Central memory CD8-positive, alpha-beta T cell (primary cell): ENCODE results near the gene MAML3.

Experiments
- ATAC-seq: fragments of 150-1000 bp; cut with Tn5 transposase; replicated peaks from 2 replicates; pipeline ENCODE4 v1.10.0; 2022; ENCODE audit warnings: mild to moderate bottlenecking, moderate FRiP score, moderate number of reproducible peaks; ENCODE audit not compliant: poor library complexity, severe bottlenecking; ENCODE audit errors: extremely low read depth
- DNase-seq, 2 donors: peaks; one replicate each; pipeline ENCODE4 v3.0.0; 2021; ENCODE audit warnings: low spot score in 2 of 2
- H3K27ac Mint-ChIP-seq: one replicate; pipeline ENCODE4 v1.8.0; 2022; ENCODE audit warnings: low read depth, mild to moderate bottlenecking, moderate library complexity, mixed read lengths
- H3K27me3 Mint-ChIP-seq: one replicate; pipeline ENCODE4 v1.8.0; 2022; ENCODE audit warnings: mixed read lengths
- H3K36me3 Mint-ChIP-seq: one replicate; pipeline ENCODE4 v1.8.0; 2022; ENCODE audit warnings: mild to moderate bottlenecking, moderate library complexity, mixed read lengths; ENCODE audit not compliant: insufficient read depth
- H3K4me1 Mint-ChIP-seq: one replicate; pipeline ENCODE4 v1.8.0; 2022; ENCODE audit warnings: mixed read lengths
- H3K4me3 Mint-ChIP-seq: one replicate; pipeline ENCODE4 v1.8.0; 2022; ENCODE audit warnings: mild to moderate bottlenecking, moderate library complexity, mixed read lengths
- H3K9me3 Mint-ChIP-seq: one replicate; pipeline ENCODE4 v1.8.0; 2022; ENCODE audit warnings: mixed read lengths

MAML3 gene

DNA sequence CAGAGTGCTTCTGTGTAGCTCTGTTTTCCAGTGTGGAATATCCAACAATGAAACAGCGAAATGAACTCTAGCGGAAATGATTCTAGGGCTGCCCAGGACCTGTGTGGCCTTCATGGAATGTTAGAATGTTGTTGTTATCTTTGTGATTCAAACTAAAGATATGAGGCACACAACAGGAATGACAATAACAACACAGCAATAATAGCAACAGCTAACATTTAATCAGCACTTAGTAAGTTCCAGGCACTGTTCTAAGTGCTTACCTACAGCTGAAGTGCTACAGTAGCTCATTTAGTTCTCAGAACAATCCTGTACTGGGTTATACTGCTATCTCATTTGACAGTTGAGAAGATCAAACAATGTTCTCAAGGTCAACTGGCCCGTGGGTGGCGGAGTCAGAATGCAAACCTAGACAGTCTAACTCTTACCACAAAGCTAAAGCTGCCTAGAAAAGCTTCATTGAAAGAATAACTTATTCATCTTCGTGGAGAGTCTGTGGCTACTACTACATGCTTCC is 63.7 kb downstream of the MAML3 start:
- ATAC-seq, result no peak
- no peak overlapping the region for H3K27ac Mint-ChIP-seq

DNA sequence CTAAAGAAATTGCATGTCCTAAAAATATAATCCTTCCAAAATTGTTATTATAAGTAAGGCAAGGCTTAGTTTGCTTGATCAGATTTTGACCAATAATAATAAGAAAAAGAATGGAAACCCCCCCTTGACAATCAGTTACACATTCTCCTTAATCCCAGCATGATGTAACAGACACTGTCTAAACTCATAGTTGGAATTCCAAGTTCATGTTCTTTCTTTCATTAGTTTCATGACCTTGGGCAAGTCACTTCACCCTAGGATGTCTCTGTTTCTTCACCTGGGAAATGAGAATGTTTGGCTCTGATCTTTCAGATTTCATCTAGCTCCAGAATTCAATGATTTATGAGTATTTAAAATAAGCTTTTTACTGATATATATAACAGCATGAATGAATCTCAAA is 64.8 kb downstream of the MAML3 start:
- Mint-ChIP-seq H3K27ac (no peak overlapping the region), H3K9me3 (no peaks in the 10 kb centered on the region), H3K27me3 (peaks cover 15% of the 10 kb centered on the region), H3K4me1 (no peaks in the 10 kb centered on the region), H3K4me3 (no peak overlapping the region), H3K36me3 (no peaks in the 10 kb centered on the region)
- DNase-seq (no peak), ATAC-seq (no peak)

More for the DNA sequence above, 63.7 kb downstream of the MAML3 start:
- Mint-ChIP-seq H3K36me3 (no peaks in the 10 kb centered on the region), H3K27me3 (peaks cover 15% of the 10 kb centered on the region), H3K4me1 (peaks cover 8% of the 10 kb centered on the region), H3K4me3 (no peak overlapping the region), H3K9me3 (peaks cover 2% of the 10 kb centered on the region)
- no peak for DNase-seq

DNA sequence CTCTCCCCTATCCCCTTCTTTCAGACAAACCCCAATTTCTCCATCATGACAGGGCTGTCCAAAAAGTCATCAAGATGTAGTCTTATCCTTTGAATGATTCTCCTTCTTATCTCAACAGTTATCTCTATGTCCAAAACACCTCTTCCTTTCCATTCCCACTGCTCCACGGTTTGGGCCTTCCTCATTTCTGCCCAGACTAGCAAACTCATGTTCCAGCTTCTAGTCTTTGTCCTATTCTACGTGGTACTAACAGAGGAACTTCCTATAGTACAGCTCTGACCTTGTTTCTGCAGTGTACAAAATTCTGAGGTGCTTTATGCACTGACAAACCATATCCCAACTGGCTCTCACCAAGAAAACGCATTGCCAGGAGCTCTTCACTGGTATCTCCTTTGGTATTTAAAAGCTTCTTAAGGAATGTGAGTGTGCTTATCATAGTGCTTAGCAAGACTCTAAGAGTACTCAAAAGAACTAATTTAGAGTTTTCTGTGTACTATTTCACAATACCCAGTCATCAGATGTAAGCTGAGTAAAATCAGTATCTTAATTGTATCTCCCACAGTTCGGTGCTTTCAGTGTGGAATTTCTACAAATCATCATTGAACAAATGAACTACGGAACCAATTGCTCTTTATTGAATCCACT is 65.5 kb downstream of the MAML3 start:
- Mint-ChIP-seq H3K27me3 (peaks cover 15% of the 10 kb centered on the region), H3K36me3 (no peaks in the 10 kb centered on the region)

DNA sequence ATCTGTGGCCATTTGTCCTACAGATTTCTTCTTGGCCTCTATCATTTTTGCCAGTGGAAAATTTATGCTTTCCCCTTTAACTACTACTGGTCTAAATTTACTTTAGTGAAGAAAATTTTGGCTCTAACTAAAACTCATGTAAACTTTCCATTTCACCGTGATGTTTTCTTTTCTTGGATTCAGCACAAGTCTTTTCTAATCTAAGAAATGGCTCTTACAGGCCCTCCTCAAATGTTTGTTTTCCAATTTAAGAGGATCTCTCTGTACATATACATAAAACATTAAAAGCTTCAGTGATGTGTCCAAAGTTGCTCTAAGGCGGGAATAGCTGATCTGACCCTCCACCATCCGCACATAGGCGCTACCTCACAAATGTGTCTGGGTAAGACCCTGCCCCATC is 68.1 kb downstream of the MAML3 start:
- ATAC-seq, result no peak

More for the DNA sequence above, 65.5 kb downstream of the MAML3 start:
- ATAC-seq (no peak), DNase-seq (no peak)
- H3K4me3 Mint-ChIP-seq, result no peak overlapping the region
- no peaks in the 10 kb centered on the region for H3K4me1 Mint-ChIP-seq
- no peak overlapping the region for H3K27ac Mint-ChIP-seq
- no peaks in the 10 kb centered on the region for H3K9me3 Mint-ChIP-seq

DNA sequence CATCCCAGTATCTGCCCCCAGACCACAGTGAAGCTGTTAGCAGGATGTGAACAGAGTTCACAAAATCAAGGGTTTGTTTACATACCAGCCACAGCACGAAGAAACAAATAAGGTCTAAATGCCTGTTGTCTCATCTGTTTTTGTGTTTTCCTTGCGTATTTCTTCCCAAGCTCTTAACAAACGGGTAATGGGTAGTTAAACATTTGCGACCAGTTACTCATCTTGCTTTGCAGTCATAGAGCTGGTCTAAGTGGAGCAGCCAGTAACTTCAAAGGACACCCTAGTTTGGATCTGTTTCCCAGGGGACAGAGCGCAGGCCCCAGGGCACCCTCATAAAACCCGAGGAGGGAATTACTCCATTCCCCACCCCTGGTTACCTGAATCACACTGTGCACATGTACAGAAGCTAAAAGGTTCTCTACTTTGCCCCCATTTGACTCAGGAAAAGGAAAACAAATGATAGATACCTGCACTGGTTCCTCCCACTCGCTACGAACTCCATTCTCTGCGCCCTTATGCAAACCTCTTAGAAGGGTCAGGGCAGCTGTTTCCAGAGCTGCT is 68.8 kb downstream of the MAML3 start:
- ATAC-seq (no peak), DNase-seq (no peak)
- Mint-ChIP-seq H3K27me3 (peaks cover 15% of the 10 kb centered on the region), H3K27ac (no peak overlapping the region), H3K36me3 (no peaks in the 10 kb centered on the region), H3K9me3 (no peaks in the 10 kb centered on the region), H3K4me3 (no peak overlapping the region), H3K4me1 (peaks cover 5% of the 10 kb centered on the region)

More for the DNA sequence above, 68.1 kb downstream of the MAML3 start:
- Mint-ChIP-seq H3K4me1 (peaks cover 5% of the 10 kb centered on the region), H3K27ac (no peak overlapping the region), H3K27me3 (peaks cover 15% of the 10 kb centered on the region), H3K4me3 (no peak overlapping the region), H3K36me3 (no peaks in the 10 kb centered on the region), H3K9me3 (no peaks in the 10 kb centered on the region)
- no peak for DNase-seq

DNA sequence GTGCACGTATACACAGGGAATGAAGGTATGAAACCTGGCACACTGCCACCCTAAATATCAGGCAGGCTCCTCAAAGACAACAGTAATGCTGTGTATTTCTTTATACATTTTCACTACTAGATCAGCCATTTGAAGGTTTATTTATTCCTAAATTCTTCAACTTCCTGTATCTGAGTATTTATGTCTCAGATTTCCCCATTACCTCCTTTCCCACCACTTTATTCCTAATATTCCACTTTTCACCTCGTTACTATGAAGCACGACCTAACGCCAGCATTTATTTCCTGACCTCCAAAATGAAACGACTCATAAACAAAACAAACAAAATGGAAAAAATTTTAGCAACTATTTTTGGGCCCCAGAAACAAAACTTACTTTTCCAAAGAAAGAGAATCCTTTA is 69.6 kb downstream of the MAML3 start:
- no peak overlapping the region for H3K4me3 Mint-ChIP-seq
- H3K27me3 Mint-ChIP-seq, result peaks cover 15% of the 10 kb centered on the region
- DNase-seq (no peak), ATAC-seq (no peak)
- H3K27ac Mint-ChIP-seq, result no peak overlapping the region
- H3K9me3 Mint-ChIP-seq, result no peaks in the 10 kb centered on the region
- no peaks in the 10 kb centered on the region for H3K36me3 Mint-ChIP-seq
- peaks cover 5% of the 10 kb centered on the region for H3K4me1 Mint-ChIP-seq

DNA sequence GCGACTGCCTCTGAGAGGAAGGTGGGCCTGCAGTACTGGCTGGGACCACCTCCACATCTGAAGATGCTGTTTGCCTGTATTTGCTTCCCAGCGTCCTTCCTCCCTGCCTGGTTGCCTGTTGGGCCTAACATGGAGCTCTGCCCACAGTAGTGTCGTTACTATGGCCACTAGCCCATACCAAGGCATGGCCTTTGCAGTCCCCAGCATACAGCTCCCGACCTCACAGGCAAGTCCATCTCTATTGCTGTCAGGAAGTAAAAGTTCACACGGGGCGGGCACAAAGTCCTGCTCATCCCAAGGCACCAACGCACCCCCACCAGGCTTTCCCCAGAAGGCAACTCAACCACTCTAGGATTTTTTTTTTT is 71.6 kb downstream of the MAML3 start:
- DNase-seq (no peak), ATAC-seq (no peak)
- H3K4me3 Mint-ChIP-seq, result no peak overlapping the region
- H3K36me3 Mint-ChIP-seq, result no peaks in the 10 kb centered on the region
- H3K27me3 Mint-ChIP-seq, result no peaks in the 10 kb centered on the region
- H3K4me1 Mint-ChIP-seq, result peaks cover 5% of the 10 kb centered on the region
- H3K27ac Mint-ChIP-seq, result no peak overlapping the region
- H3K9me3 Mint-ChIP-seq, result no peaks in the 10 kb centered on the region

DNA sequence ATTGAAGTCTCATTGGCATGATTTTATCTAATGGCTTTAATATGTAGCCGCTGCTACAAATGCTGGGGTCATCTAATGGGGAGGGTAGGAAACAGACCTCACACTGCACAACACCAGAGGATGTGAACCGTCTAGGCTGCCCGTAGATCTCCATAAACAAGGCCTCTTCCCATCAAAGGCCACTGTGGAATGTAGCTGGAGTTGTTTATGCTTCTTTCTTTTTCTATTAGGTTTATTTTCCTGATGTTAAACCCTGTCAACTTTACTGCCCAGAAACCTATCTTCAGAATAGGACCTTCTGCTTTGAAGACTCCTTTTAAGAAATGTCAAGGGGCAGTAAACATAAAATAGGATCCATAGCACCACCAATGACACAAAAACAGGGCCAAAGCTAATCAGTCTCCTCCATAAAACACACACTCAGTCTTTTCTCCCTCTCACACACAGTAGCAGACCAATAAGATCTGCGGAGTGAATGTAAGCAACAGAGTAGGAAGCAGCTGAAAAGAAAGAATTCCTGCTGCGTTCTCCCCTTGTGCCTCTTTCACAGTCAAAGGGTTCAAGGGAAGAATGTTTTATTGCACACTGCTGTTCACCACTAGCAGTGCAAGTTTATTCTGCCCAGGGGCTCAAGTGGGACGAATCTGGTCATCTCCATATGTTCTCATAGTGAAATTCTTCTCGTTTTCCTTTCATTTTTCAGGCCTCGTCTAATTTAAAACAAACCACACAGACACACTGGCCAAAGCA is 72.2 kb downstream of the MAML3 start:
- Mint-ChIP-seq H3K36me3 (no peaks in the 10 kb centered on the region), H3K4me3 (no peak overlapping the region), H3K27ac (no peak overlapping the region), H3K4me1 (peaks cover 5% of the 10 kb centered on the region), H3K9me3 (no peaks in the 10 kb centered on the region), H3K27me3 (no peaks in the 10 kb centered on the region)
- DNase-seq (no peak), ATAC-seq (no peak)

DNA sequence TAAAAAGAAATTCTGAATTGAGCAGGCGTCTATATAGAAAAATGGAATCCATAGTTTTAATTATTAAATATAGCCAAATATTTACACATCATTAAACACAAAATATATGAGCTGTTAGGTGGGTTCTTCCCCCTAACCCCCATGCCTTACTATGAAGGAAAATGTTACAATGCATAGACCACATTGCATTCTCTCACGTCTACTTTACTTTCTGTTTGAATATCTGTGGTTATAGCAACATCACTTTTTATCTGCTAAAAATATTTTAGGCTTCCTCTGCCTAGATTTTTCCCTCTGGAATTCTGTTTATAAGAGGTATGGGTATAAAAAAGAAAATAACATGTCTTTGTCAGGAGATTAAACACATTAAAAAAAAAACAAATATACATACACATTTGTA is 73.1 kb downstream of the MAML3 start:
- H3K27ac Mint-ChIP-seq, result no peak overlapping the region
- H3K4me1 Mint-ChIP-seq, result peaks cover 10% of the 10 kb centered on the region
- no peak for DNase-seq
- peaks cover 2% of the 10 kb centered on the region for H3K36me3 Mint-ChIP-seq
- H3K9me3 Mint-ChIP-seq, result no peaks in the 10 kb centered on the region
- H3K4me3 Mint-ChIP-seq, result no peak overlapping the region
- no peak for ATAC-seq
- no peaks in the 10 kb centered on the region for H3K27me3 Mint-ChIP-seq

DNA sequence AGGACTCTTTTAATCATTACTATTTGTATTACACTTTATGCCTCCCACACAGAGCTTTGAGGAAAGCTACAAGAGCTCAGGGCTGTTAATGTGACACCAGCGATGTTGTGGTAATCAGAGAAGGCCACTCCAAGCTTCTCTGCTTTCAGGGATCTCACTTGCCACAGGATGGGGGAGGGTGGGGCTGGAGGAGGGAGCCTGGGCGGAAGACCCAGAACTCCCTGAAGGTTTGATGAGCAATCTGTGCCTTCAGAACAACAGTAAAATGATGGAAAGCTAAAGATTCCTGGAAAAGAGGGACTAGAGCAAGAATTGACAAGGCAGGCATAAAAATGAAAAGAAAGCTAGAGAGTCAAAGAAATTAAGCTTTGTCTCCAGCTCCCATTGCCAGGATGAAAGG is 75.6 kb downstream of the MAML3 start:
- ATAC-seq, result no peak
- no peak for DNase-seq
- H3K9me3 Mint-ChIP-seq, result no peaks in the 10 kb centered on the region
- peaks cover 10% of the 10 kb centered on the region for H3K27me3 Mint-ChIP-seq
- H3K27ac Mint-ChIP-seq, result no peak overlapping the region
- peaks cover 2% of the 10 kb centered on the region for H3K36me3 Mint-ChIP-seq
- H3K4me3 Mint-ChIP-seq, result no peak overlapping the region
- H3K4me1 Mint-ChIP-seq, result peaks cover 10% of the 10 kb centered on the region

DNA sequence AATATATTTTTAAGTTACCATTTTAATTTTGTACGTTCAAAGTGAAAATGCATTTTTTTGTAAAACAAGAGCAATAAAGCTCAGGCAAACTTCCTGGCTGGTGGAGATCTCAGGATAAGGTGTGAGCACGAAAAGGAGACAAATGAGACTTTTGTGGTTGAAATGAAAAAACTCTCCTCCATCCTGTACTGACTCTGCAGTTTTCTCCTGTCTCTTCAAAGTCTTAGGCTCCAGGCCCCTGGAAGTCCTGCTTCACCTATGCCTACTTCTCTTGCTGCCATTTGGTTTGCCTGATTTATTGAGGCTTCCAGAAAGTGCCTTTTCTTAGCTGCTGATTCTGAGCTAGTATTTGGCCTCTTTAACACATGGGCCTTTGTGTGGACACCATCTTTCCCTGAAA is 77.7 kb downstream of the MAML3 start:
- DNase-seq, result no peak
- H3K27me3 Mint-ChIP-seq, result peaks cover 15% of the 10 kb centered on the region
- no peak overlapping the region for H3K4me3 Mint-ChIP-seq
- no peaks in the 10 kb centered on the region for H3K9me3 Mint-ChIP-seq
- peaks cover 18% of the 10 kb centered on the region for H3K4me1 Mint-ChIP-seq
- peaks cover 3% of the 10 kb centered on the region for H3K36me3 Mint-ChIP-seq
- ATAC-seq, result no peak
- no peak overlapping the region for H3K27ac Mint-ChIP-seq

DNA sequence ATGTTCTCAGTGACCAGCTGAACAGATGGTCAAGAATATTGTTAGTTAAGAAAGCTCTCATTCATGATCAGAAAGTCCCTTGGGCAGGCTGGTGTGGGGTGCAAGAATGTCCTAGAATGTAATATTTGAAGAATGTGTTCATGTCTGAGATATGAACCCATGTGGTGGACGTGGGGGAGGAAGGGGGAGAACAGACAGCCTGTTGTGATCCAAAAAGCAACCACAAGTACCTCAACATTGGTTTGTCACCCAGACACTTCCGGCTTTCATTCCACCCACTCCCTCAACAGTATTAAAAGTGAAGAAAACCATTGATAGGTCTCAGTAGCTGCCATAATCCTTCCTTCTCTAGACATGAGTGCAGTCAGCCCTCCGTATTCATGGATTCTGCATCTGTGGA is 82.2 kb downstream of the MAML3 start:
- Mint-ChIP-seq H3K4me1 (peaks cover 25% of the 10 kb centered on the region), H3K27me3 (peaks cover 38% of the 10 kb centered on the region), H3K4me3 (peak overlapping the region; percentile 66), H3K36me3 (peaks cover 5% of the 10 kb centered on the region), H3K9me3 (no peaks in the 10 kb centered on the region), H3K27ac (peak overlapping the region; percentile 87)
- DNase-seq, result peak in 1 of 2 donors; percentile 43
- peak; percentile 96 for ATAC-seq

DNA sequence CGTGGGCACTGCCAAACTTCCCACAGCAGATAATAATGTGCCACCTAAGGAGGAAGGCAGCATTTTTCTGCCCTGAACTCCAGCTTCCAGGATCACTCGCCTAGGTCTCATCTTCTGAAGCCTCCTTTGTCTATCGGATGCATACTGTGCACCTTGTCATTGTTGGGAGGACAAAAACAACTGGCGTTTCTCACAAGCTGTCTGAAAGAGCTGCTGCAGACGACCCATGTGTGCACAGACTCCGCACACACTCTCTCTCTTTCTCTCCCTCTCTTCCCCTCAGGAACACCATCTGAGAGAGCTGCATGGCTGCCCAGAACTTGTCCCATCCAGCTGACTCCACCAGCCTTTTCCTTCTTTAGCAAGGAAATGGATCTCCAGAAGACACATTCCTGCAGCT is 83.0 kb downstream of the MAML3 start:
- ATAC-seq (no peak), DNase-seq (no peak)
- Mint-ChIP-seq H3K27me3 (peaks cover 38% of the 10 kb centered on the region), H3K27ac (peak overlapping the region; percentile 87), H3K4me1 (peaks cover 20% of the 10 kb centered on the region), H3K4me3 (peak overlapping the region; percentile 66), H3K9me3 (no peaks in the 10 kb centered on the region), H3K36me3 (peaks cover 3% of the 10 kb centered on the region)
